Keratinocyte (primary cell): ENCODE results near the gene STIMATE. TPM values are rescaled to one million over a fixed set of nuclear protein-coding genes. Genes with fewer than 3 reads are reported as not detected.

Experiments
- DNase-seq: peaks from one replicate; pipeline ENCODE4 v3.0.0-alpha.2; 2011; ENCODE audit warnings: low read depth, missing footprints, low spot score
- FAIRE-seq: peaks from 2 replicates; lab custom pipeline; 2011; peaks lifted over from hg19 to GRCh38; lab: Jason Lieb, UNC
- H2AFZ ChIP-seq: 2 replicates; pipeline ENCODE4 v1.6.0; 2012; ENCODE audit warnings: low read length, control low read depth, inconsistent platforms; ENCODE audit not compliant: control insufficient read depth
- H3K27ac ChIP-seq: 2 replicates; pipeline ENCODE4 v1.5.1; 2011; ENCODE audit warnings: low read length; ENCODE audit not compliant: control insufficient read depth, insufficient read depth
- H3K27me3 ChIP-seq: 3 replicates; pipeline ENCODE4 v1.6.0; 2011; ENCODE audit warnings: low read length; ENCODE audit not compliant: control insufficient read depth, insufficient read depth; ENCODE audit errors: extremely low read depth
- H3K36me3 ChIP-seq, 2 experiments: 2 replicates in 1 of 2; 3 replicates in 1 of 2; pipeline ENCODE4 v1.5.1; 2011; ENCODE audit warnings: low read length in 2 of 2, mild to moderate bottlenecking in 1 of 2; ENCODE audit not compliant: control insufficient read depth in 2 of 2, insufficient read depth in 2 of 2; ENCODE audit errors: extremely low read depth in 1 of 2
- H3K4me1 ChIP-seq: 3 replicates; pipeline ENCODE4 v1.5.1; 2011; ENCODE audit warnings: low read length; ENCODE audit not compliant: control insufficient read depth, insufficient read depth; ENCODE audit errors: extremely low read depth
- H3K4me2 ChIP-seq: 3 replicates; pipeline ENCODE4 v1.6.0; 2011; ENCODE audit warnings: low read depth, low read length; ENCODE audit not compliant: control insufficient read depth, insufficient read depth; ENCODE audit errors: extremely low read depth
- H3K4me3 ChIP-seq, 3 experiments: fragments of 200-600 bp in 1 of 3; sonication (generic) in 1 of 3; 2 replicates in 2 of 3; 3 replicates in 1 of 3; pipeline ENCODE4 v1.5.1; 2011 to 2016; ENCODE audit warnings: low read length in 3 of 3, mild to moderate bottlenecking in 3 of 3, control low read depth in 2 of 3, inconsistent platforms in 1 of 3, low read depth in 1 of 3, mixed read lengths in 1 of 3, mixed run types in 1 of 3, moderate library complexity in 1 of 3; ENCODE audit not compliant: control insufficient read depth in 2 of 3, insufficient read depth in 2 of 3; ENCODE audit errors: extremely low read depth in 1 of 3
- H3K79me2 ChIP-seq: 2 replicates; pipeline ENCODE4 v1.6.0; 2012; ENCODE audit warnings: low read length; ENCODE audit not compliant: control insufficient read depth, insufficient read depth
- H3K9ac ChIP-seq: 3 replicates; pipeline ENCODE4 v1.6.0; 2011; ENCODE audit warnings: low read length; ENCODE audit not compliant: control insufficient read depth, insufficient read depth; ENCODE audit errors: extremely low read depth
- H3K9me1 ChIP-seq: 3 replicates; pipeline ENCODE4 v1.6.0; 2011; ENCODE audit warnings: low read length; ENCODE audit not compliant: control insufficient read depth, insufficient read depth; ENCODE audit errors: extremely low read depth
- H3K9me3 ChIP-seq: 2 replicates; pipeline ENCODE4 v1.5.1; 2012; ENCODE audit warnings: low read depth, low read length; ENCODE audit not compliant: control insufficient read depth
- H4K20me1 ChIP-seq: 3 replicates; pipeline ENCODE4 v1.6.0; 2011; ENCODE audit warnings: low read length; ENCODE audit not compliant: control insufficient read depth, insufficient read depth; ENCODE audit errors: extremely low read depth
- CTCF ChIP-seq, 3 experiments: IDR thresholded peaks in 1 of 3; conservative IDR thresholded peaks in 1 of 3; optimal IDR thresholded peaks in 1 of 3; 2 replicates in 2 of 3; 3 replicates in 1 of 3; pipeline versions ENCODE3 to v1.5.1; 2011; ENCODE audit warnings: low read length in 3 of 3, mild to moderate bottlenecking in 3 of 3, moderate library complexity in 2 of 3, control low read depth in 1 of 3, inconsistent platforms in 1 of 3; ENCODE audit not compliant: insufficient read depth in 2 of 3; ENCODE audit errors: extremely low read depth in 1 of 3
- EZH2 ChIP-seq: IDR thresholded peaks from one replicate; pipeline ENCODE4 v1.6.1; 2012; ENCODE audit warnings: inconsistent platforms, mild to moderate bottlenecking, low read length, moderate library complexity
- dilution Hi-C: fragments of 300-500 bp; cut with MboI; formaldehyde crosslinking; loops from one replicate; pipeline ENCODE4 v1.7.0; 2020; ENCODE audit warnings: low sequenced_read_pairs; ENCODE audit not compliant: extremely low pct_ligation_motif_present
- polyA plus RNA-seq, 5 experiments: library from polyadenylated mRNA; depleted of rRNA in 3 of 5; stranded (reverse) in 3 of 5; stranded (forward) in 1 of 5; unstranded in 1 of 5; fragments of >200 nt; gene quantifications; 1 replicate in 1 of 5; 2 replicates in 3 of 5; 3 replicates in 1 of 5; pipeline versions ENCODE4 v1.2.1 to v1.2.3, GENCODE V29; 2011 to 2012; ENCODE audit warnings: missing spikeins in 2 of 5, low read depth in 1 of 5, low replicate concordance in 1 of 5

Gene STIMATE
- polyA plus RNA-seq, 1 donor (not counting 4 experiments of a cell fraction or from before 2014, with no cell fraction given): 8.2 TPM

GRCh38 chr3:52835766-52836470 is 61.4 kb downstream of the STIMATE start:
- FAIRE-seq (no peak), DNase-seq (no peak)
- Histone ChIP-seq H3K36me3 (peaks cover 0 to 4% of the 10 kb centered on the region in 2 experiments), H3K79me2 (no peaks in the 10 kb centered on the region), H4K20me1 (no peaks in the 10 kb centered on the region), H2AFZ (no peak overlapping the region), H3K27ac (no peak overlapping the region), H3K4me1 (peaks cover 8% of the 10 kb centered on the region), H3K27me3 (no peaks in the 10 kb centered on the region), H3K9me1 (no peaks in the 10 kb centered on the region), H3K9me3 (no peaks in the 10 kb centered on the region), H3K9ac (no peak overlapping the region), H3K4me3 (no peak overlapping the region), H3K4me2 (no peak overlapping the region)
- TF ChIP-seq EZH2 (no peak), CTCF (optimal IDR thresholded peaks at IDR 0.05 in 1 of 3, IDR thresholded peaks at IDR 0.05 in 1 of 3, conservative IDR thresholded peaks at IDR 0.05 in 1 of 3; ENCODE audit: extremely low read depth in 1 of 3, insufficient read depth in 2 of 3, low read length in 3 of 3) (no peak)
- dilution Hi-C loops: no loop called here

GRCh38 chr3:52834871-52835501 is 62.4 kb downstream of the STIMATE start, which contains the start of gene MUSTN1:
Gene MUSTN1 (minus strand): TSS chr3:52835019. CDS start chr3:52834948, 71 bp downstream.
- H3K27me3 ChIP-seq: no peaks in the 10 kb centered on the region
- peaks cover 15% of the 10 kb centered on the region for H3K4me1 ChIP-seq
- H3K9ac ChIP-seq: no peak within 1 kb of the TSS
- no peak for TF ChIP-seq CTCF (optimal IDR thresholded peaks at IDR 0.05 in 1 of 3, IDR thresholded peaks at IDR 0.05 in 1 of 3, conservative IDR thresholded peaks at IDR 0.05 in 1 of 3; ENCODE audit: extremely low read depth in 1 of 3, insufficient read depth in 2 of 3, low read length in 3 of 3)
- TF ChIP-seq EZH2: no peak
- no peaks in the 10 kb centered on the region for H3K79me2 ChIP-seq
- FAIRE-seq: no peak
- H3K9me1 ChIP-seq: no peaks in the 10 kb centered on the region
- DNase-seq: no peak
- peaks cover 0 to 1% of the 10 kb centered on the region in 2 experiments for H3K36me3 ChIP-seq
- H3K27ac ChIP-seq: no peak within 1 kb of the TSS
- no peaks in the 10 kb centered on the region for H4K20me1 ChIP-seq
- no peaks in the 10 kb centered on the region for H3K9me3 ChIP-seq
- H3K4me2 ChIP-seq: no peak within 1 kb of the TSS
- dilution Hi-C loops: no loop called here
- no peak within 1 kb of the TSS for H2AFZ ChIP-seq
- H3K4me3 ChIP-seq: no peak within 1 kb of the TSS
